ENCODE data around the gene ANKRD27.
"Not testable (repeated sequence)": the region's sequence is repeated elsewhere in the genome, so short reads cannot be mapped to it uniquely, and the experiment has no call there.

Gene ANKRD27

GRCh38 chr19:32674931-32675719 is at the start of gene ANKRD27:
Gene ANKRD27 (minus strand): TSS chr19:32675180. CDS start chr19:32659015, 16,165 bp downstream.
- TF ChIP-seq CTCF (IDR thresholded peaks at IDR 0.05; ENCODE audit: low read depth, low read length, missing control alignments): no peak
- peak; percentile 91 for DNase-seq (ENCODE audit: low read depth)
- H3K4me3 ChIP-seq (ENCODE audit: low read depth, low read length): peak within 1 kb of the TSS; percentile 94

GRCh38 chr19:32720936-32721250 is 45.9 kb upstream of the ANKRD27 start:
- no peak for TF ChIP-seq CTCF (IDR thresholded peaks at IDR 0.05; ENCODE audit: low read depth, low read length, missing control alignments)
- H3K4me3 ChIP-seq (ENCODE audit: low read depth, low read length): no peak overlapping the region
- DNase-seq (ENCODE audit: low read depth): no peak

- TF ChIP-seq CTCF (IDR thresholded peaks at IDR 0.05; ENCODE audit: low read depth, low read length, missing control alignments): no peak
- H3K4me3 ChIP-seq (ENCODE audit: low read depth, low read length): no peak overlapping the region
- no peak for DNase-seq (ENCODE audit: low read depth)
Measured at GRCh38 chr19:32720216-32720935, 45.4 kb upstream of the ANKRD27 start.

- DNase-seq (ENCODE audit: low read depth): no peak
- no peak within 1 kb of the TSS for H3K4me3 ChIP-seq (ENCODE audit: low read depth, low read length)
- TF ChIP-seq CTCF (IDR thresholded peaks at IDR 0.05; ENCODE audit: low read depth, low read length, missing control alignments): no peak
Measured at GRCh38 chr19:32719611-32720059, 44.7 kb upstream of the ANKRD27 start, which contains the start of gene TDRD12. Gene TDRD12 (plus strand): TSS chr19:32719767. CDS start chr19:32720073, 306 bp downstream.

- DNase-seq (ENCODE audit: low read depth): no peak
- no peak overlapping the region for H3K4me3 ChIP-seq (ENCODE audit: low read depth, low read length)
- TF ChIP-seq CTCF (IDR thresholded peaks at IDR 0.05; ENCODE audit: low read depth, low read length, missing control alignments): no peak
Measured at GRCh38 chr19:32718286-32718685, 43.3 kb upstream of the ANKRD27 start.

- no peak for TF ChIP-seq CTCF (IDR thresholded peaks at IDR 0.05; ENCODE audit: low read depth, low read length, missing control alignments)
- no peak for DNase-seq (ENCODE audit: low read depth)
- H3K4me3 ChIP-seq (ENCODE audit: low read depth, low read length): no peak overlapping the region
Measured at GRCh38 chr19:32717496-32717895, 42.5 kb upstream of the ANKRD27 start.

GRCh38 chr19:32716203-32716602 is 41.2 kb upstream of the ANKRD27 start:
- DNase-seq (ENCODE audit: low read depth); H3K4me3 ChIP-seq (ENCODE audit: low read depth, low read length): not testable (repeated sequence)
